Peyer's patch (tissue), 4 donors: ENCODE data around the gene EML4. TPM values are rescaled to one million over a fixed set of nuclear protein-coding genes. Genes with fewer than 3 reads are reported as not detected.
A peak's percentile ranks its signal among the peaks of the same experiment; 100 is the strongest.
"Not testable (repeated sequence)": the region's sequence is repeated elsewhere in the genome, so short reads cannot be mapped to it uniquely, and the experiment has no call there.

Experiments used
- DNase-seq, 3 donors: peaks; one replicate each; pipeline ENCODE4 v3.0.0-alpha.2; 2017 to 2019
- H3K27ac ChIP-seq, 4 donors: fragments of 200-600 bp; sonication (generic); one replicate each; pipeline ENCODE4 v1.5.1; 2016 to 2019
- H3K27me3 ChIP-seq, 2 donors: fragments of 200-600 bp; sonication (generic); one replicate each; pipeline ENCODE4 v1.5.1; 2019
- H3K36me3 ChIP-seq, 3 donors: fragments of 200-600 bp; sonication (generic); one replicate each; pipeline ENCODE4 v1.5.1; 2016 to 2019
- H3K4me1 ChIP-seq, 4 donors: fragments of 200-600 bp; sonication (generic); one replicate each; pipeline ENCODE4 v1.5.1; 2016 to 2019
- H3K4me3 ChIP-seq, 4 donors: fragments of 200-600 bp; sonication (generic); 1 replicate in 3 of 4; 2 replicates in 1 of 4; pipeline ENCODE4 v1.5.1; 2016 to 2019; ENCODE audit warnings: mild to moderate bottlenecking in 1 of 4
- H3K9me3 ChIP-seq, 4 donors: fragments of 200-600 bp; sonication (generic); one replicate each; pipeline ENCODE4 v1.5.1; 2016 to 2019; ENCODE audit warnings: mild to moderate bottlenecking in 1 of 4
- CTCF ChIP-seq, 6 experiments: fragments of 450-650 bp in 4 of 6; fragments of 200-600 bp in 2 of 6; sonication (generic) in 1 of 6; IDR thresholded peaks; one replicate each; pipeline ENCODE4 v1.5.1; 2017 to 2019; ENCODE audit warnings: antibody characterized with exemption in 6 of 6, mild to moderate bottlenecking in 3 of 6, moderate library complexity in 1 of 6
- POLR2A ChIP-seq, 2 donors: fragments of 450-650 bp; IDR thresholded peaks; one replicate each; pipeline ENCODE4 v1.5.1; 2017; ENCODE audit warnings: antibody characterized with exemption in 2 of 2, mild to moderate bottlenecking in 2 of 2, moderate library complexity in 2 of 2
- total RNA-seq, 4 donors: library from RNA; depleted of rRNA; stranded (reverse); fragments of >200 nt; gene quantifications; one replicate each; pipeline ENCODE4 v1.1.0, GENCODE V29; 2016

EML4 gene
- total RNA-seq, 4 donors from 2014 or later = 73.7 to 115 (median 84.4) TPM

DNA sequence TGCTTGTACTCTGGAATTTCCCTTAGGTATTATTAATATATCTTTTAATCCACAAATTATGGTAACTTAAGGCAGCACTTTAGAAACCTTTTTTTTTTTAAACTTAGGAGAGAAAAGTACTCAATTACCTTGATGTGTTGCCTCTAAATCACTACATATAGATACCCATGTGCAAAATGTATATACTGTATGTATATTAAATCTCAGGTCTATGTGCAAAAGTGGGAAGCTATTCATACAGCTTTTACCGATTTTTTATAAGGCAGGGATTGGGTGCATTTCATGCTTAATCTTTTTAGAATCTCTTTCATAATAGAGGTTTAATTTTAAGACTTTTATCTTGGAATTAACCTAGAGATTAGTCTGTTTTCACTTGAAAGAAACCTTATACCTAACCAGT lies 3.4 kb downstream of the EML4 start:
- DNase-seq = no peak
- no peaks in the 10 kb centered on the region for H3K27me3 ChIP-seq
- H3K4me1 ChIP-seq = peaks cover 0 to 27% (median 3%) of the 10 kb centered on the region in 4 donors
- peak overlapping the region in 2 of 4 donors; percentile 91 to 97 for H3K27ac ChIP-seq
- no peaks in the 10 kb centered on the region for H3K9me3 ChIP-seq
- TF ChIP-seq POLR2A (IDR thresholded peaks at IDR 0.05) (no peak), CTCF (IDR thresholded peaks at IDR 0.05) (no peak)
- H3K36me3 ChIP-seq = no peaks in the 10 kb centered on the region
- peak overlapping the region in 1 of 4 donors; percentile 76 for H3K4me3 ChIP-seq

GRCh38 chr2:42173467-42173866 lies 4.3 kb downstream of the EML4 start:
- Histone ChIP-seq H3K27ac (peak overlapping the region in 1 of 4 donors; percentile 42), H3K4me1 (peaks cover 0 to 27% (median 3%) of the 10 kb centered on the region in 4 donors)
- not testable (repeated sequence) for H3K4me3 ChIP-seq, DNase-seq, H3K36me3 ChIP-seq, H3K27me3 ChIP-seq, H3K9me3 ChIP-seq

GRCh38 chr2:42176992-42177738 lies 8.0 kb downstream of the EML4 start:
- no peak for TF ChIP-seq POLR2A (IDR thresholded peaks at IDR 0.05)
- DNase-seq = no peak
- Histone ChIP-seq H3K27ac (no peak overlapping the region), H3K4me3 (no peak overlapping the region), H3K4me1 (peaks cover 0 to 11% (median 1%) of the 10 kb centered on the region in 4 donors), H3K27me3 (no peaks in the 10 kb centered on the region), H3K36me3 (no peaks in the 10 kb centered on the region), H3K9me3 (no peaks in the 10 kb centered on the region)

- TF ChIP-seq POLR2A (IDR thresholded peaks at IDR 0.05) (no peak), CTCF (IDR thresholded peaks at IDR 0.05) (no peak)
- no peaks in the 10 kb centered on the region for H3K9me3 ChIP-seq
Observed at GRCh38 chr2:42178335-42178734, 9.2 kb downstream of the EML4 start.

GRCh38 chr2:42180300-42180699 lies 11.1 kb downstream of the EML4 start:
- no peak overlapping the region for H3K4me3 ChIP-seq
- no peak for TF ChIP-seq POLR2A (IDR thresholded peaks at IDR 0.05)
- TF ChIP-seq CTCF (IDR thresholded peaks at IDR 0.05) = no peak
- no peak overlapping the region for H3K27ac ChIP-seq
- no peaks in the 10 kb centered on the region for H3K27me3 ChIP-seq
- no peaks in the 10 kb centered on the region for H3K9me3 ChIP-seq
- H3K4me1 ChIP-seq = peaks cover 0 to 11% (median 5%) of the 10 kb centered on the region in 4 donors
- no peak for DNase-seq
- no peaks in the 10 kb centered on the region for H3K36me3 ChIP-seq

More at GRCh38 chr2:42178335-42178734, 9.2 kb downstream of the EML4 start:
- Histone ChIP-seq H3K4me1 (peaks cover 0 to 15% (median 4%) of the 10 kb centered on the region in 4 donors), H3K4me3 (no peak overlapping the region), H3K27me3 (no peaks in the 10 kb centered on the region), H3K36me3 (no peaks in the 10 kb centered on the region), H3K27ac (no peak overlapping the region)
- no peak for DNase-seq

DNA sequence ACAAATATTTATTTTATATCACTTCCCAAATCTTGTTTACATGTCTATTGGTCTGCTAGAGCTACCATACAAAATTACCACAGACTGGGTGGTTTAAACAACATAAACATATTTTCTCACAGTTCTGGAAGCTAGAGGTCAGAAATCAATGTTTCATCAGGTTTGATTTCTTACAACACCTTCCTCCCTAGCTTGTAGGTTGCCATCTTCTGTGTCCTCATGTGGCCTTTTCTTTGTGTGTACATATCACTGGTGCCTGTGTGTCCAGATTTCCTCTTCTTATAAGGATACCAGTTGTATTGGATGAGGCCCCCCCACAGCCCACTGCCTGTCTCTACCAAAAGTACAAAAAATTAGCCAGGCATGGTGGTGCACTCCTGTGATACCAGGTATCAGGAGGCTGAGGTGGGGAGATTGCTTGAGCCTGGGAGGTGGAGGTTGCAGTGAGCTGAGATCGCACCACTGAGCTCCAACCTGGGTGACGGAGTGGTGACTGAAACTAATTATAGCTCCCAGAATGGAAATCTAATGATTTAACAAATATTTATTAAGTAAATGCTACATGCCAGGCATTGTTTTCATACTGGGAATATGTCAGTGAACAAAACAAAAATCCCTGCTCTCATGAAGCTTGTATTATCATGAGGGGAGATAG lies 13.6 kb downstream of the EML4 start:
- Histone ChIP-seq H3K27ac (no peak overlapping the region), H3K9me3 (no peaks in the 10 kb centered on the region), H3K4me1 (peaks cover 0 to 22% (median 7%) of the 10 kb centered on the region in 4 donors), H3K27me3 (no peaks in the 10 kb centered on the region), H3K36me3 (no peaks in the 10 kb centered on the region), H3K4me3 (no peak overlapping the region)
- DNase-seq = no peak
- TF ChIP-seq CTCF (IDR thresholded peaks at IDR 0.05) (no peak), POLR2A (IDR thresholded peaks at IDR 0.05) (no peak)
